Measurements from ENCODE around the gene SORCS3. TPM values are rescaled to one million over a fixed set of nuclear protein-coding genes. Genes with fewer than 3 reads are reported as not detected.

The SORCS3 gene
- total RNA-seq, 1 experiment from 2014 or later = 0.18 TPM

DNA sequence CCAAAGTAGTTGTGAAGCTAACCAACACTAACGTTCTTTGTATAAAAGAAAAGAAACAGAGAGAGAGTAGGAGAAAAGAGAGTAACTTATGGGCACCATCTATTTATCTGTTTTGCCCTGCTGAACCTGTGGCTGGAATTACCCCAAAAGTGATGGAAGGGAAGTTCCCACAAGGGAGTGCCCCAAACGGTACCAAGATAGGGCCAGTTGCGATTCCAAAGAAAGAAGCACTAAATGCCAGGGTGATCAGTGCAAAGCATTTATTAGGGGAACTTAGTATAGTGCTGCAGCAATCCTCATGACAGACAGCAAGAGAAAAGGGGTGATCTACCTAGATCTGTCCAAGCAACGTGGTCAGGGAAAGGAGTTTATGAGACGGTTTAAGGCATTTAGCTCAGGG, 190.2 kb downstream of the SORCS3 start:
- Mint-ChIP-seq H3K36me3 (ENCODE audit: insufficient read depth, unreplicated experiment) (no peaks in the 10 kb centered on the region), H3K27ac (ENCODE audit: unreplicated experiment) (no peak overlapping the region), H3K9me3 (ENCODE audit: unreplicated experiment) (no peaks in the 10 kb centered on the region), H3K27me3 (ENCODE audit: insufficient read depth, unreplicated experiment) (peaks cover 3% of the 10 kb centered on the region), H3K4me3 (ENCODE audit: unreplicated experiment) (no peak overlapping the region), H3K4me1 (ENCODE audit: low read depth, unreplicated experiment) (no peaks in the 10 kb centered on the region)
- Histone ChIP-seq H3K4me3 (ENCODE audit: low read depth, low read length) (no peak overlapping the region), H3K27me3 (replicated peaks; ENCODE audit: control insufficient read depth, insufficient read depth, low read length) (no peaks in the 10 kb centered on the region), H3K36me3 (ENCODE audit: control insufficient read depth, insufficient read depth, low read length) (no peaks in the 10 kb centered on the region), H3K4me1 (no peaks in the 10 kb centered on the region), H3K9me3 (no peaks in the 10 kb centered on the region)
- POLR2A ChIA-PET = no interaction called here
- intact Hi-C loops (cut with micrococcal nuclease; ENCODE audit: unreplicated experiment) = no loop called here
- no TSS peak for BruUV-seq (replicated peaks)
- TF ChIP-seq, protein P1, sequence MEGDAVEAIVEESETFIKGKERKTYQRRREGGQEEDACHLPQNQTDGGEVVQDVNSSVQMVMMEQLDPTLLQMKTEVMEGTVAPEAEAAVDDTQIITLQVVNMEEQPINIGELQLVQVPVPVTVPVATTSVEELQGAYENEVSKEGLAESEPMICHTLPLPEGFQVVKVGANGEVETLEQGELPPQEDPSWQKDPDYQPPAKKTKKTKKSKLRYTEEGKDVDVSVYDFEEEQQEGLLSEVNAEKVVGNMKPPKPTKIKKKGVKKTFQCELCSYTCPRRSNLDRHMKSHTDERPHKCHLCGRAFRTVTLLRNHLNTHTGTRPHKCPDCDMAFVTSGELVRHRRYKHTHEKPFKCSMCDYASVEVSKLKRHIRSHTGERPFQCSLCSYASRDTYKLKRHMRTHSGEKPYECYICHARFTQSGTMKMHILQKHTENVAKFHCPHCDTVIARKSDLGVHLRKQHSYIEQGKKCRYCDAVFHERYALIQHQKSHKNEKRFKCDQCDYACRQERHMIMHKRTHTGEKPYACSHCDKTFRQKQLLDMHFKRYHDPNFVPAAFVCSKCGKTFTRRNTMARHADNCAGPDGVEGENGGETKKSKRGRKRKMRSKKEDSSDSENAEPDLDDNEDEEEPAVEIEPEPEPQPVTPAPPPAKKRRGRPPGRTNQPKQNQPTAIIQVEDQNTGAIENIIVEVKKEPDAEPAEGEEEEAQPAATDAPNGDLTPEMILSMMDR (IDR thresholded peaks at IDR 0.05; ENCODE audit: insufficient read depth in 1 of 2, low read depth in 1 of 2, low read length in 1 of 2, severe bottlenecking in 1 of 2, unreplicated experiment in 1 of 2) = no peak
- CTCF ChIA-PET = no interaction called here
- no peak for DNase-seq

DNA sequence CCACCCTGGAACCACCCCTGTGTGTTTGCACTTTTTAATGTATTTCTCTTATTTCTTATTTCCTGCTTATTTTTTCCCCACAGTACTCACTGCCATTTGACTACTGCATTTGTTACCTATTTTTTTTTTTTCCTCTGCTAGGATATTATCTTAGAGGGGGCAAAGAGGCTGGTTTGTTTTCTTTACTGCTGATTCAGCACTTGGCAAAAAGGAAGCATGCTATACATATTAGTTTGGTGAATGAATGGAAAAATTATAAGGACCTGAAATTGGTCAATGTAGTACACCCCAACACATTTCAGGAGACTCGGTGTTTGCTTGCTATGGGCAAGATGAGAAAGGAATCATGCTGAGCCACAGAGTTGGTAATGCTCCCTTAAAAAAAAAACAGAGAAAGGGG, 193.5 kb downstream of the SORCS3 start:
- Mint-ChIP-seq H3K4me1 (ENCODE audit: low read depth, unreplicated experiment) (no peaks in the 10 kb centered on the region), H3K36me3 (ENCODE audit: insufficient read depth, unreplicated experiment) (no peaks in the 10 kb centered on the region), H3K9me3 (ENCODE audit: unreplicated experiment) (no peaks in the 10 kb centered on the region), H3K4me3 (ENCODE audit: unreplicated experiment) (no peak overlapping the region), H3K27me3 (ENCODE audit: insufficient read depth, unreplicated experiment) (no peaks in the 10 kb centered on the region), H3K27ac (ENCODE audit: unreplicated experiment) (no peak overlapping the region)
- DNase-seq = no peak
- ChIA-PET POLR2A (no interaction called here), CTCF (no interaction called here)
- no peaks in the 10 kb centered on the region for H3K4me1 ChIP-seq
- 0 out of 2 replicates have a peak, but pooled peaks cover 3% of the 10 kb centered on the region for H3K9me3 ChIP-seq
- no peaks in the 10 kb centered on the region for H3K36me3 ChIP-seq (ENCODE audit: control insufficient read depth, insufficient read depth, low read length)
- intact Hi-C loops (cut with micrococcal nuclease; ENCODE audit: unreplicated experiment) = no loop called here
- BruUV-seq (replicated peaks) = no TSS peak
- H3K27me3 ChIP-seq (replicated peaks; ENCODE audit: control insufficient read depth, insufficient read depth, low read length) = no peaks in the 10 kb centered on the region
- TF ChIP-seq, protein P1 (IDR thresholded peaks at IDR 0.05; ENCODE audit: insufficient read depth in 1 of 2, low read depth in 1 of 2, low read length in 1 of 2, severe bottlenecking in 1 of 2, unreplicated experiment in 1 of 2) = no peak
- H3K4me3 ChIP-seq (ENCODE audit: low read depth, low read length) = no peak overlapping the region

DNA sequence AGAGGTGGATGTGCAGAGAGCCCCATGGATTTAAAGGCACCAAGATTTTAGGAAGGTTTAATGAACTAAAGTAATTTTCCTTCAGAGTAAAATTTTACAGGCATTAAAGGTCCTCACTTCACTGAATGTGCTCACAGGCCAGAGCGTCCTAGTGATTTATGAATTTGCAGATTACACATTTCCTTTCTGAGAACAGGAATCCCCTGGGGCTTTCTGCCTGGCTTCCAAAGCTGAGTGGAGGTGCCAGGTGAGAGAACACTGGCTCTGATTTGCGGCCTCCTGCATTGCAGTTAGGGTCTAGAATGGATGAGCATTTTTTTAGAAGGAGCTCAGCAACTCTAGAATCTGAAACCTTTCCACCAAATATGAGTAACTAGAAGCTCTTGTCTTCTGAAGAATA, 194.3 kb downstream of the SORCS3 start:
- H3K4me1 ChIP-seq = no peaks in the 10 kb centered on the region
- intact Hi-C loops (cut with micrococcal nuclease; ENCODE audit: unreplicated experiment) = no loop called here
- no peaks in the 10 kb centered on the region for H3K27me3 ChIP-seq (replicated peaks; ENCODE audit: control insufficient read depth, insufficient read depth, low read length)
- DNase-seq = no peak
- POLR2A ChIA-PET = no interaction called here
- peaks cover 3% of the 10 kb centered on the region for H3K27me3 Mint-ChIP-seq (ENCODE audit: insufficient read depth, unreplicated experiment)
- no TSS peak for BruUV-seq (replicated peaks)
- H3K4me3 ChIP-seq (ENCODE audit: low read depth, low read length) = no peak overlapping the region
- no peaks in the 10 kb centered on the region for H3K36me3 Mint-ChIP-seq (ENCODE audit: insufficient read depth, unreplicated experiment)
- H3K36me3 ChIP-seq (ENCODE audit: control insufficient read depth, insufficient read depth, low read length) = no peaks in the 10 kb centered on the region
- no peak overlapping the region for H3K4me3 Mint-ChIP-seq (ENCODE audit: unreplicated experiment)
- H3K9me3 Mint-ChIP-seq (ENCODE audit: unreplicated experiment) = no peaks in the 10 kb centered on the region
- TF ChIP-seq, protein P1 (IDR thresholded peaks at IDR 0.05; ENCODE audit: insufficient read depth in 1 of 2, low read depth in 1 of 2, low read length in 1 of 2, severe bottlenecking in 1 of 2, unreplicated experiment in 1 of 2) = no peak
- H3K27ac Mint-ChIP-seq (ENCODE audit: unreplicated experiment) = no peak overlapping the region
- H3K4me1 Mint-ChIP-seq (ENCODE audit: low read depth, unreplicated experiment) = no peaks in the 10 kb centered on the region
- 0 out of 2 replicates have a peak, but pooled peaks cover 3% of the 10 kb centered on the region for H3K9me3 ChIP-seq
- CTCF ChIA-PET = no interaction called here

All from Caco-2 (cell line).